SK-N-DZ (cell line): Measurements from ENCODE around the gene SRP68. TPM values are rescaled to one million over a fixed set of nuclear protein-coding genes. Genes with fewer than 3 reads are reported as not detected.
A peak's percentile ranks its signal among the peaks of the same experiment; 100 is the strongest.

Source experiments
- DNase-seq: peaks from one replicate; pipeline ENCODE4 v3.0.0-alpha.2; 2015; ENCODE audit warnings: low spot score
- polyA plus RNA-seq, 2 experiments: library from polyadenylated mRNA; depleted of rRNA; stranded (reverse); fragments of >200 nt; gene quantifications; 2 replicates each; pipeline ENCODE4 v1.2.3, GENCODE V29; 2014

SRP68 gene
- polyA plus RNA-seq (2014; cell fraction: cytosol; rRNA removed) = 31.3 and 32.5 TPM in 2 replicates
- polyA plus RNA-seq (2014; cell fraction: nucleus; rRNA removed) = 29.9 and 44.1 TPM in 2 replicates

GRCh38 chr17:76072148-76072858, at the start of gene SRP68:
Gene SRP68, minus strand, starts transcription at chr17:76072517. Its CDS starts 26 bp downstream, at chr17:76072491.
- DNase-seq = peak; percentile 96

DNA sequence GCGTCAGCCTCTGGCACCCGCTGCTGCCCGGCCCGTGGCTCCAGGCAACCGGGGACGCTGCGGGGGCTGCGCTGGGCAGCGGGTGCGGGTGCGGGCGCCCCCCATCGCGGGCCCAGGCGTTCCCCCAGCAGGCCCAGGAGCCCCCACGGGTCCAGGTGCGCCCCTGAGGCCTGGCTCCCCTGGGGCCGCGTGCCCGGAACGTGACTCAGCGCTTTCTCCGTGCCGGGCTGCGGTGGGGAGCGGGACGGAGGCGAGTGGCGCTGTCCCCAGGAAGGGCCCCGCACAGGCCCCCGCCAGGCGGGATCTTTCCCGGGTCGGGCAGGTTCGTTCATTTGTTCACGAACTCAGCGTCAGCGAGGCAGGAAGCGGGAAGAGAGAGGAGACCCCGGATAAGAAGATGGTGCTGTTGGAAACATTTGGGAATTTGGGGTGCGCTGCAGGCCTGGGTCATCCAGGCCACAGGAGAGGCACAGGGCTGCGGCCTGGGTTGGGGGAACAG, 49.7 kb upstream of the SRP68 start:
- DNase-seq = no peak

GRCh38 chr17:76120658-76121008, 48.3 kb upstream of the SRP68 start:
- DNase-seq = no peak

- no peak for DNase-seq
Measured at GRCh38 chr17:76119409-76120371, 47.4 kb upstream of the SRP68 start.

DNA sequence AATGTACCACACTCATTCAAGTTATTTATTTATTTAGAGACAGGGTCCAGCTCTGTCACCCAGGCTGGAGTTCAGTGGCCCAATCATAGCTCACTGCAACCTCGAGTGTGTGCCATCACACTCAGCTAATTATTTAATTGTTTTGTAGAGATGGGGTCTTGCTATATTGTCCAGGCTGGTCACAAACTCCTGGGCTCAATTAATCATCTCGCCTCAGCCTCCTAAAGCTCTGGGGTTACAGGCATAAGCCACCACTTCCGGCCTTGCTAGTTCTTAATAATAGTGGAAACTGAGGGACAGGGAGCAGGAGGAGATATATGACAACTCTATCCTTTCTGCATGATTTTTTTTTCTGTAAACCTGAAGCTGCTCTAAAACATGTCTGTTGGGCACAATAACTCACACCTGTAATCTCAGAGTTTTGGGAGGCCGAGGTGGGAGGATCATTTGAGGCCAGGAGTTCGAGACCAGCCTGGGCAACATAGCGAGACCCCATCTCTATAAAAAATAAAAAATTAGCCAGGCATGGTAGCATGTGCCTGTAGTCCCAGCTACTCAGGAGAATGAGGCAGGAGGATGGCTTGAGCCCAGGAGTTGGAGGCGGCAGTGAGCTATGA, 42.9 kb upstream of the SRP68 start:
- DNase-seq = no peak

DNA sequence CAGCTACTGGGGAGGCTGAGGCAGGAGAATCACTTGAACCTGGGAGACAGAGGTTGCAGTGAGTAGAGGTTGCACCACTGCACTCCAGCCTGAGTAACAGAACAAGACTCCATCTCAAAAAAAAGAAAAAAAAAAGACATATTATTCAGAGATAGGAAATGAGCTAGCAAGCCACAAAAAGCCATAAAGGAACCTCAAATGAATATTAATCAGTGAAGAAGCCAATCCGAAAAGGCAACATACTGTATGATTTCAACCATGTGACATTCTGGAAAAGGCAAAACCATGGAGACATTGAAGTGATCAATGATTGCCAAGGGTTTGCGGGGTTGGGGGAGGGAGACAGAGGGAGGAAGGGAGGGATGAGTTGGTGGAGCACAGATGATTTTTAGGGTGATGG, 39.6 kb upstream of the SRP68 start:
- no peak for DNase-seq

GRCh38 chr17:76107509-76107908, 35.2 kb upstream of the SRP68 start:
- DNase-seq = no peak

DNA sequence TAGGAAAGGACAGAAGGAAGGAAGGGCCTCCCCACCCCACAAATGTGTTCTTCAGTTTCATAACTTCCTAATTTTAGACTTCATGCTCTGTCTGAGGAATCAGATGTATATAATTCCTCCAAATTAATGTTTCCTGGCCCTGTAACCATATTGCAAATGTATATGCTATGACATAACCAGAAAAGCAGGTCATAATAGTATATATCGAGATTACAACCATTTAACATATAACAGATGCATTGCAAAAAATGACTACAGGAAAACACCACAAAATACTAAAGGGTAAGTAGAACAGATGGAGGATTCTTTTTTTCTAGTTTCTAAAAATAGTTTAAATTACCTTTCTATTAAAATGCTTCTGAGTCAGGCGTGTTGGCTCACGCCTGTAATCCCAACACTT, 34.4 kb upstream of the SRP68 start:
- DNase-seq = no peak

DNA sequence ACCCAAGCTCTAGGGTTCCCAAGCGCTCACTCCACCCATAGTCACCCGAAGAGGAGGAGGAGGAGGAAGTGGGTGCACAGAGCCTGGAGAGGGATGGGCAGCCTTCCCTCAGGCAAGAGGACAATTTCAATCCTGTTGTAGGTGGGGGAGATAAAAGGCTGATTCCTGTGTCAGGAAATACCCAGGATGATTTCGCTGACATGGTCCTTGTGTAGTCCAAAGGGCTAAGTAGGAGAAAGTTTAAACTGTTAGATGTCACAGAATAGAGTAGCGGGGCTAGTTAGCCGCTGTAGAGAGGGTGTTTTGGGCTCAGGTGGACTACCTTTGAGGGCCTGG, 32.5 kb upstream of the SRP68 start:
- DNase-seq = no peak

DNA sequence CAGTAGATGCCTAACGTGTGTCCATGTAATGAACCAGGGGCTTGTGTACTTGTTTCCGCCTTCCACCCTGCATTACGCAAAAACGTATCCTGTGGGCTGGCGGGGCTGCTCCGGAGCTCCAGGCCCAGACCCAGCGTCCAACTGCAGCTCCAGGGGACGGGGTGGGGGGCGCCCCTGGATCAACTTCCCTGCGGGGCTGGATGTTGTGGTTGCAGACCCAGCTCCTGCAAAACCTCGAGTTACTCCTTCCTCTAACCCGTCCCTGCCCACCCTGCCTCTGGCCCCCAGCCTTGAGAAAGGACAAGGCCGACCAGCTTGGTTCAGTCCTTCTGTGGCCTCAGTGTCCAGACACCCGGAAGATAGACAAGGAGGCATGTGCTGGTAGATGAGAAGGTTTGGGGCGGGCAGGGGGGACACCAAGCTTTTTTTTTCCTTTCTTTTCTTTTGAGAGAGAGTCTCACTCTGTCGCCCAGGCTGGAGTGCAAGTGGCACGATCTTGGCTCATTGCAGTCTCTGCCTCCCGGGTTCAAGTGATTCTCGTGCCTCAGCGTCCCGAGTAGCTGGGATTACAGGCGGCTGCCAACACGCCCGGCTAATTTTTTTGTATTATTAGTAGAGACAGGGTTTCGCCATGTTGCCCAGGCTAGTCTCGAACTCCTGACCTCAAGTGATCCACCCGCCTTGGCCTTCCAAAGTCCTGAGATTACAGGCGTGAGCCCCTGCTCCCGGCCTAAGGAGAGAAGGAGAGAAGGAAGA, 32.0 kb upstream of the SRP68 start:
- DNase-seq = no peak

- DNase-seq = peak; percentile 95
Measured at GRCh38 chr17:76103274-76104139, 31.2 kb upstream of the SRP68 start, which contains the start of gene EXOC7. Gene EXOC7, minus strand, starts transcription at chr17:76103787. Its CDS starts 95 bp downstream, at chr17:76103692.

DNA sequence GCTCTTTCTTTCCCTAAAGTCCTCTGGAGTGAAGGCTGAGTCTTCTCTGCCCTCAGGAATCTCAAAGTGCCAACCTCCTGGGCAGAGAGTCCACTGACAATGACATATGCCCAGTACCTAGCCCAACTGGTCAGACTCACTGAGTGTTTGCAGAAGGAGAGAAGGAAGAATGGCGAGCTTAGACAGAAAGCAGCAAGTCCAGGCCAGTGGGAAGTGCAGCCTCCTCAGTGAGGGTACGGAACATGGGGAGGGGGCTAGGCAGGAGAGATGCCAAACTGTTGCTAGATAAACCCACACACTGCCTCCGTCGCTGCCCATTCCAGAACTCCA, 30.6 kb upstream of the SRP68 start:
- DNase-seq = no peak

- DNase-seq = no peak
Measured at GRCh38 chr17:76097716-76098295, 25.5 kb upstream of the SRP68 start.

- DNase-seq = no peak
Measured at GRCh38 chr17:76095943-76096342, 23.6 kb upstream of the SRP68 start.

DNA sequence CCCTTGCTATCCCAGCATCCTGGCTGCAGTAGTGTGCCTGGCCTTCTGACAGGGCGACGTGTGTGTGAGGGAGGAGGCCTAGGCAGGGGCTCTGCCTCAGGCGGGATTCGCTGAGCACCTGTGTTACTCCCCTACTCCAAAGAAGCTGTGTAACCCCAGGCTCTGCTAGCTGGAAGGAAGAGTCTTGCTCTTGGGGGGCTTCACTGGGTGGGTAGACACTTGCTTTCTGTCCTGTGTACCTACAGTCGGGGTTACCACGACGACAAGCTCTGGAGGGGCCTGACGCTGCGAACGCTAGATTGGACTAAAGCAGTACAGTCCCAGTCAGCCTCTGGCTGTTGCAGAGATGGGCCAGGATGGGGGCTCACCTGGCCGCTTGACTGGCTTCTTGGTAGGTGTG, 21.7 kb upstream of the SRP68 start:
- no peak for DNase-seq

DNA sequence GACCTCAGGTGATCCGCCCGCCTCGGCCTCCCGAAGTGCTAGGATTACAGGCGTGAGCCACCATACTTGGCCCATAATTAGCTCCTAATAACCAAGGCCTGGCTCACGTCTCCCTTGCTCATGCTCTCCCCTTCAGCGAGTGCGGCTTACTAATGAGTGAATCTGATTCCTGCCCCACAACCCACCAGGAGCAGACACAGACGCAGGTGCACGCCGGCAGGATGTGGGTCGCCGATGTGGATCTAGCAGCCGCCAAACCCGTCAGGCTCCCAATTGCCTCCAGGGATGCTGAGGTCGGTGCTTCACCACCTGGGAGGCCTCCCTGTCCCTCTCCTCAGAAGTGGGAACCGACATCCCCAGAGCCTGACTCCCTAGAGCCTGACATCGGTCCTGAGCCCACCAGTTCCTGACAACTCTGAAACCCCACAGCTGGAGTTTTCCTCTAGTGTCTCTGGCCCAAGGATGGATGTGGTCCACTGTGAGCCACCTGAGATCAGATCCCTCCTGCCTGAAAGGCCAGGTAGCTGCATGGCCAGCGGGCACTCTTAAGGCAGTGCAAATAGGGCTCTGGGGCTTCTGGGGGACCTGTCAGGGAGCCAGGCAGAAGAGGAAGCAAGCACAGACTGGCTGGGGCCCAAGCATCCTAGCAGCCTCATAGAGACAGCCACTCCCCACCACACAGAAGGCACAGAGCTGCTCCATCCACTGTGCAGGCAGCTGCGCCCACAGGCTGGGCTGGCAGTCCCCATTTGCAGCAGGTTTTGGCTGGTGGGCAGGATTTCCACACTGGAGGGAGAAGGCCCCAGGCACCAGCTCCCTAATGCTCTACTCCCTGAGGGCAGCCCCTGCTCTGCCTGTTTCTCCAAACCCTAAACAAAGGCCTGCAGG, 20.5 kb upstream of the SRP68 start:
- DNase-seq = no peak

DNA sequence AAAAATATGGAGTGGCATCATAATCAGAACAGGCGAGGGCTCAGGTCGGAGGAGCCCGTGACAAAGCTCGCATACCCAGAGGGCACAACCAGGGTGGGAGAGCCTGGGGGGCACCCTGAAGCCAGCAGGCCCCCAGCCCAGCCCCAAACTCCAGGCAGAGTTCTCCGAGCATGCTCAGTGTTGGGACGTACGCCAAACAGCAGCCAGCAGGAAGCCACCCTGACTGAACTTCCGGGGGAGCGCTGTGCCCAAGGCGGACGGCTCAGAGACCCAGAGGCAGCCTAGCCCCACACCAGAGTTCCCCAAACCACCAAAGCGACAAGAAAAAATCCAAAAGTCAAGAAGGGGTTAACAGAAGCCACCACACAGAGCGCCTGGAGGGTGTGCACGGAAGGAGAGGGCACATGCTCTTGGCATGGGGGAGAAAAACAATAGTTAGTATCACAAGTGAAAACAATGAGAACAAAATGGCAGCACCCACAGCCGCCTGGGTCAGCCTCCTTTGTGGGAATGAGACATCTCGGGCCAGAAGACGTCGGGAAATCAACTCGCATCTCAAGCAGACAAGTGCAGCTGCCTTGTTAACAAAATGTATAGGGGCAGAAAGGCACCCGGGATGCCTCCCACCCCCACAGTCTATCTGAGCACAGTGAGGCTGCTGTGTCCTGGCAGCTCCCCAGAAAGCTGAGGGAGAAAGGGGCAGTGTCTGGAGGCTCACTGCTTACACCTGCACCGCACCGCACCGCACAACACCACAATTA, 19.4 kb upstream of the SRP68 start:
- no peak for DNase-seq

GRCh38 chr17:76090517-76091129, 18.3 kb upstream of the SRP68 start:
- no peak for DNase-seq
